GM21717 (cell line): ENCODE results near the gene CDH16.
A peak's percentile ranks its signal among the peaks of the same experiment; 100 is the strongest.
"Not testable (repeated sequence)": the region's sequence is repeated elsewhere in the genome, so short reads cannot be mapped to it uniquely, and the experiment has no call there.

Experiments used
- ATAC-seq: cut with Tn5 transposase; IDR thresholded peaks from one replicate; pipeline ENCODE4 v1.9.1; 2021; ENCODE audit warnings: mild to moderate bottlenecking, moderate library complexity; ENCODE audit not compliant: unreplicated experiment

CDH16 gene

DNA sequence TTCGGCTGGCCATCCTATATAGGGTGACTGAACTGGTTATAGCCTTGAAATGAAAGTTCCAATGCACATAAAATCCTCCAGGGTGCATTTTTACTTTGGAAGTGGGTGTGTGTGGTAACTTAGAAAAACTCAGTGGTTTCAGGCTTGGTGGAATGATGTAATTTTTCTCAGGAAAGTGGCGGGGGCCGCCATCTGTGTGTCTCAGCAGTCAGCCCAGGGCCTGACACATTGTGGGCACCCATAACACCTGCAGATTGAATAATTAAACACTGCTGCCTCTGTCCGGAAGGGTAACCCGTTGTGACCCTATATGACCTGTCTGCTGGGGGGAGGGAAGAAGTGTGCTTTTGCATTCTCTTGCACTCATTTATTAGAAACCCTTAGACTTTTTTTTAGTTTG lies 40.6 kb downstream of the CDH16 start:
- ATAC-seq: no peak

DNA sequence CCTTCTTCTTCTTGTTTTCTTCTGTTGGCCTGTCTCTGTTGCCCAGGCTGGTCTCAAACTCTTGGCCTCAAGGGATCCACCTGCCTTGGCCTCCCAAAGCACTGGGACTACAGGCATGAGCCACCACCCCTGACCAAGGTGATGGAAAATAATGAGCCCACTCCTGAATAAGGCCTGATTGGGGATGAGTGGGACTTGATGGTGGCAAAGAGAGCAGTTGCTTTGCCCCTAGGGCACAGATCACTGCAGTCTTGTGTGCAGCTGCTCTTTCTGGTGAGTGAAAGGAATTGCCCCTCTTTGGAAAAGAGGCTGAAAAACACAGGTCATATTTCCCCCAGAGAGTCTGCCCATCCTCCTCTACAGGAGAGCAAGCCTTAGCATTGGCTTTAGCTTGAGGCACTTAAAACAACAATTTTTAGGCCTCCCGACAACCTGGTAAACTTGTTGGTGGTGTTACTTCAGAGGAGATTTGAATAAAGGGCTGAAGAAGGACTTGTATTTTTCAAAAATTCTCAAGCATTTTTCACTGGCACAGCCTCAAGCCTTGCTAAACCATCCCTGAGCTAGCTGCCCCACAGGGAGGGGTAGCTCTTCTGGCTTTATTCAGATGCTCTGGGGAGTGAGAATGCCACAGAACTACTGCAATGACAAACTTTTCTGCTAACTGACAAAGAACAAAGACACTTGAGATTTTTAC lies 44.5 kb downstream of the CDH16 start:
- no peak for ATAC-seq

DNA sequence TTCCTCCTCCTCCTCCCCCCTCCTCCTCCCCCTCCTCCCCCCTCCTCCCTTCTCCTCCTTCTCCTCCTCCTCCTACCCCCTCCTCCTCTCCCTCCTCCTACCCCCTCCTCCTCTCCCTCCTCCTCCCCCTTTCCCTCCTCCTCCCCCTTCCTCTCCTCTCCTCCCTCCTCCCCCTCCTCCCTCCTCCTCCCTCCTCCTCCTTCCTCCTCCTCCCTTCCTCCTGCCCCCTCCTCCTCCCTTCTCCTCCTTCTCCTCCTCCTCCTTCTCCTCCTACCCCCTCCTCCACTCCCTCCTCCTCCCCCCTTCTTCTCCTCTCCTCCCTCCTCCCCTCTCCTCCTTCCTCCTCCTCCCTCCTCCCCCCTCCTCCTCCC lies 45.0 kb downstream of the CDH16 start:
- ATAC-seq: no peak

DNA sequence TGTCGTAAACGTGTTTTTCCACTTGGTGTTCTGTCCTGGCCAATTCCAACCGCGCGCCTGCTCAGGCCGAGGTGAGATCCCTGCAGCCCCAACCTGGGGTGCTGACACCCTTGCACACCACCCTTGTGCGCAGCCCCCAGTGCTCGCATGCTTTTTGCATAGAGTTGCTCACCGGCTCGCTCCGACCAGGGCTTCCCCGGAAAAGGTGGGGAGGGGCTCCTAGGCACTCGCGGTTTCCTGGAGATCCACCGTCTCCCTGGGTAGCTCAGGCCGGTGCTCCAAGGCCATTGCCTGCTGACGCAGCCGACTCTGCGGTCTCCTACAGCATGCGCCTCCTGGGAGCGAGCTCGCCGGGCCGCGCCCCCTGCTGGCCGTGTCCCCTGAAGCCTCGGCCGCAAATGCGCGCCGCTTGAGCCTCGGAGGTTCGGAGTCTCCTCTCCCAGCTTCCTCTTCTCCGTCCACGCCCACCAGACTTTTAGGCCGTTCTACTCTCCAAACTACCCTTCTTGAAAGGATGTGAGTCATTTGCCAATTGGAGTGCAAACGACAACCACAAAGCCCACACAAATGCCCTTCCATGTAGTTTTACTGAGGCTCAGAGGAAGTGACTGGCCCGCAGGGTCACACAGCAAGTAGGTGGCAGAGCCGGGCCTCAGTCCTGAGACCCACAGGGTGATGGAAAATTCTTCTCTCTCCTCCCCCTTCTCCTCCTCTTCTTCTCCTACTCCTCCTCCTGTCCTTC lies 45.6 kb downstream of the CDH16 start:
- ATAC-seq: peak; percentile 78

DNA sequence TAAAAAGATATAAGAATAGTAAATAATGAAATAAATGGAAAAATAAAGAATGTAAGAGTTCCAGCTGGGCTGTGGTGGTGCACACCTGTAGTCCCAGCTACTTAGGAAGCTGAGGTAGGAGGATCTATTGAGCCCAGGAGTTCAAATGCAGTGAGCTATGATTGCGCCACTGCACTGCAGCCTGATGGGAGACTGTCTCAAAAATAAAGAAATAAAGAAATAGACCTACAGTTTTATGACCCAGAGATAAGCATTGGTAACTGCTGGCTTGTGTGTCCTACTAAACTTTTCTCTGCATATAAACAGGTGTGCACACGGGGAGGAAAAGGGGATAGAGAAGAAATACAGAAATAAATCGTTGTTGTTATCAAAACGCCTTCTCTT lies 46.1 kb downstream of the CDH16 start:
- no peak for ATAC-seq

DNA sequence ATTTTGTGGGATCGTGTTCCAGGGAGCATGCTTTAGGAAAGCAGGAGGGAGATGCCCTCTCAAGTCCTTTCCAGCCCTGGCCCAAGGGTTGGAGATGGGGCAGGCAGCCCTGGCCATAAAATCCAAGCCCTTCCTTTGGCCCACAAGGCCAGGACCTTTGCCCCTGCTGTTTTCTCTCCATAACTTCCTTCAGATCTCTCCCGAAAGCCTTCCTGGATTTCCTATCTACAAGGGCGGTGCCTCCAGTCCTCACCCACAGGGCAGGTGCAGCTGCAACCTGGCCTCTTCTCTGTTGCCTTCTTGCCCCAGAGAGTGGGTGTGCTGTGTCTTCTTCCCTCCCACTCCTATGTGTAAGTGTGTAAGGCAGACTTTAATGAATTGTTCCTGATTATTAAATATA lies 46.8 kb downstream of the CDH16 start:
- no peak for ATAC-seq

DNA sequence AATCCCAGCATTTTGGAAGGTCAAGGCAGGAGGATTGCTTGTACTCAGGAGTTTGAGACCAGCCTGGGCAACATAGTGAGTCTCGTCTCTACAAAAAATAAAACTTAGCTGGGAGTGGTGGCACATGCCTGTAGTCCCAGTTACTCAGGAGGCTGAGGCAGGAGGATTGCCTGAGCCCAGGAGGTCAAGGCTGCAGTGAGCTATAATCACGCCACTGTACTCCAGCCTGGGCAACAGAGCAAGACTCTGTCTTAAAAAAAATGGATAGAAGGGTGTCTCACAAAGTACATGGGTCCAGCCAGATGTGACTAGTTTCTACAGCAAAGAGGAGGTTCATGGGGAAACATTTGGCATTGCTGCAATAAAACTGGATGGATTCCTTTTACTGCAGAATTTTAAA lies 47.3 kb downstream of the CDH16 start:
- not testable (repeated sequence) for ATAC-seq

DNA sequence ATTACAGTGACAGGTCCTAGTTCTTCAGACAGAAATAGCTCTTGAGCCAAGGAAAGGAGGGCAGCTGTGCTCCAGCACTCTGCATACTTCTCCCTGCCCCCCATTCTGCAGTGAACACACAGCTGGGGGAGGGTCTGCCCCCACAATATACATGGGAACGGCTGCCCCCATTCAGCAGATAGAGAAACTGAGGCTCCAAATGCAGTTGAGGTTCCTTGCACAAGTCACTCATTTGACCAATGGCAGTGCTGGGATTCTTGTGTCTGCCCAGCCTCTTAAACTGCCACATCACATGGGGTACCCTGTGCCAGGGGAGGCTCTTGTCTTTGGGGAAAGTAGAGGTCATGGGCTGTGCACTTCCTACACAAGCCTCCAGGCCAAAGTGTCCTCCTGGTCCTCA lies 49.3 kb downstream of the CDH16 start:
- ATAC-seq: no peak

DNA sequence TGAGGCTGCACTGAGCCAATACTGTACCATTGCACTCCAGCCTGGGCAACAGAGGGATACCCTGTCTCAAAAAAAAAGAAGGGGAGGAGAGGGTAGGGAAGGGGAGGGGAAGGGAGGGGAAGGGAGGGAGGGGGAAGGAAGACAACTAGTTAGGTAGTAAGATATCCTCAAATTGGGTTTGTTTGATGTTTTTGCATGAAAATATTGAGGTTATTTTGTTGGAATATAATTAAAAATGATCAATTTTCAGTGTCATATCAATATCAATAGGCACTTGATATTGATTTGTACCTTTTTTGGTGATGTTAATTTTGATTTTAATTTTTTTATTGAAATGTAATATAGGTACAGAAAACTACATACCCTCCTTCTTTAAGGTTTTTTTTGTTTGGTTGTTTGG lies 55.0 kb downstream of the CDH16 start:
- no peak for ATAC-seq

DNA sequence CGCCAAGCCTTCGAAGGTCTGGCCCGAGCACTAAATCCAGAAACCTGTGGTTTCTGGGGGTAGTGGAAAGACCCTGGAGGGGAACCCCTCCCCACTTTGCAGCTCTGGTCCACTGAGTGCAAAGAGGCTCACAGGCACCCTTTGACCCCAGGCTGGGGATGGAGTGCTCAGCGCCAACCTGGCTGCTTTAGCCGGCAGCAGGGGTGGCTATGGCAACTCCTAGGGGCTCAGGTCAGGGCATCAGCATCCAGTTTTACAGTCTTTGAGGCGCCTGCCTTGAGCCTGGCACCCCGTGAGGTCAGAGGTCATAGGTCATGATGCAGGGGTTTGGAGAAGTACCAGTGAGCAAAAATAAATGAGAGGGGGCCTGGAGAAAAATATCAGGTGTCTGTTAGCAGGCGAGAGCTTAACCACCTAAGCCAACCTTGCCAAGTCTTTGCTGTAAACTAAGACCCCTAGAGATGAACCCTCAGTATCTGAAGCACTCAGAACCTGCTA lies 56.6 kb downstream of the CDH16 start:
- ATAC-seq: no peak

DNA sequence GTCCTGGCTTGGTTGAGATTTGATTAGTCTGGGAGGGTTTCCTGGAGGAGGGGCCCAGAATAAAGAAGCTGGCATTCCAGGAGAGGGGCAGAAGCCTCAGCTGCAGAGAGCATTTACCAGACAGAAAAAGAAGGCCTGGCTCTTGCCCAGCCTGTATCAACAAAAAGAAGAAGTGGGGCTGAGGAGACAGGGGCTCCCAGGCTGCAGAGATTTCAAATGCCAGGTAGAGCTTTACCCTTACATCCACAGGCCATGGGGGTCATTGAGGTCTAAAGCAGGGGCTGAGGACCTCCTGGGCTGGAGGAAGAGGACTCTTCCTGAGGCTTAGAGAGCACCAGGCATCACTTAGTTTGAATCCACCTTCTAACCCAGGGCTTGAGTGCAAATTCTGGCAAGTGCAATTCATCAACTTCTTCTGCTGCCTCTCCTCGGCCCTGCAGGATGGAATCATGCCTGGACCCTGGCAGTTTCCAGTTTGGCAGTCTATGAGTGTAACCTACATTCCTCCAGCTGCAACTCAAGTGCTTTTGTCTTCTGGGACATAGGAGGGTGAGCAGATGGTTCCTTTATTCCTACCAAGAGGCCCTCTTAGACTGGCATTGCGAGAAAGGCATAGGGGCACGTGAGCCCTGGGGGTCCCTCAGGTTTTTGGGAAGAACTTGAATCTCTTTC lies 59.2 kb downstream of the CDH16 start:
- ATAC-seq: peak; percentile 12

DNA sequence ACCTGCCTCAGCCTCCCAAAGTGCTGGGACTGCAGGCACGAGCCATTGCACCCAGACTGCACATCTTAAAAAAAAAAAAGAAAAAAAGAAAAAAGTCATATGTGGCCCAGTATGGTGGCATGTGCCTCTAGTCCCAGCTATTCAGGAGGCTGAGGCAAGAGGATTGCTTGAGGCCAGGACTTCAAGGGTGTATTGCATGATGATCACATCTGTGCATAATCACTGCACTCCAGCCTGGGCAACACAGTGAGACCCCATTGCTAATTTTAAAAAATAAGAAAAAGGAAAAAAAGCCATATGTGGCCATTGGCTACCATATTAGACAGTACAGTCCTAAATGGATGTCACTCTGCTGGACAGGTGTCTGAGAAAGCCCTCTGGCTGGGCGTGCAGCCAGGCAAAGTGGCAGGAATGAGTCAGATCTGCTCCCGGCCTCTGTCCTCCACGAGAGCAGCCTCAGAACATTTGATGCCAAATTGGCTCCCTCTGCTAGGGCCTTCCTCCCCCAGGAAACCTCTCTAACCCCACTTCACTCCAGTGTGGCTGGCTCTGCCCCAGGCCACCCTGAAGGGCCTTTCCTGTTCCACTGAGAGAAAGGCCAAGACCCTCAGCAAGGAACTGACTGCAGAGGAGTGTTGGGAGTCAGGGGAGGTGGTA lies 59.8 kb downstream of the CDH16 start:
- ATAC-seq: peak; percentile 52
